Epithelial cell of umbilical artery (primary cell): ENCODE data around the gene HEBP2. TPM values are rescaled to one million over a fixed set of nuclear protein-coding genes. Genes with fewer than 3 reads are reported as not detected.

Source experiments
- total RNA-seq: library from RNA; depleted of rRNA; stranded (reverse); fragments of >200 nt; gene quantifications from 2 replicates; pipeline ENCODE4 v1.2.3, GENCODE V29; 2014

HEBP2 gene, protein sequence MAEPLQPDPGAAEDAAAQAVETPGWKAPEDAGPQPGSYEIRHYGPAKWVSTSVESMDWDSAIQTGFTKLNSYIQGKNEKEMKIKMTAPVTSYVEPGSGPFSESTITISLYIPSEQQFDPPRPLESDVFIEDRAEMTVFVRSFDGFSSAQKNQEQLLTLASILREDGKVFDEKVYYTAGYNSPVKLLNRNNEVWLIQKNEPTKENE
- total RNA-seq = 17.2 and 47.7 TPM in 2 replicates

DNA sequence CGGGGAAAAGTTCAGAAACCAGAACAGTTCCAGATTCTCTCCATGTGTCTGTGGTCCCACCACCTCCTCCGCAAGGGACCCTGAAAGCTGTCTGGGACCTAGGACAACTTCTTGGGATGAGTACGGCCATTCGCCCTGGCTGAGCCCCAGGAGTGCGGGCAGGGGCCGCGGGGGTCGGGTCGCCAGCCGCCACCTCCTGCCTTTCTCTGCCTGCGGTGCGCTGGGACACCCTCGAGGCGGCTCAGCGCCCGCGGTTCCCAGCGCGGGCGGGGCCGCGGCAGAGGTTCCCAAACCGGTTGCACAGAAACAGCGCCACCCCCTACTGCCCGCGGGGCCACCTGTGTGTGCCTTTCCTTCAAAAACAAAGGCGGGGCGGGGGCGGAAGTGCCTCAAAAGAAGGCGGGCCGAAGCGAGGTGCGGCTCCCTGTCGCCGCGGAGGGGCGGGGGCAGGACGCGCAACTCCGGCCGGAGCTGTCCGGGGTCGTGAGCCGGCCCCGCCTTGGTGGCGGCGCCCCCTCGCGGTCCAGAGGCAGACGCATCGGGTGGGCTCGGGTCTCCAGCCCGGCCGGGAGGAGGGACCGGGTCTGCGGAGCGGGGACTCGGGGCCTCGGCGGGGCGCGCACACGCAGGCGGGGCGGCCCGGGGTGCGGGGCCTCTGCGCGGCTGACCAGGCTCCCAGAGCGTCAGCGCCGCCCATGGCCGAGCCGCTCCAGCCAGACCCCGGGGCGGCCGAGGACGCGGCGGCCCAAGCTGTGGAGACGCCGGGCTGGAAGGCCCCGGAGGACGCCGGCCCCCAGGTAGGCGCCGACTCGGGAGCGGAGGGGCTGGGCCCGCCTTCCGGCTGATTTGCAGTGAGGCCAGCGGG lies at the start of gene HEBP2:
Gene HEBP2, plus strand, starts transcription at position 423 of the 865 bp plus-strand sequence. Its CDS starts 273 bp downstream, at position 696.

DNA sequence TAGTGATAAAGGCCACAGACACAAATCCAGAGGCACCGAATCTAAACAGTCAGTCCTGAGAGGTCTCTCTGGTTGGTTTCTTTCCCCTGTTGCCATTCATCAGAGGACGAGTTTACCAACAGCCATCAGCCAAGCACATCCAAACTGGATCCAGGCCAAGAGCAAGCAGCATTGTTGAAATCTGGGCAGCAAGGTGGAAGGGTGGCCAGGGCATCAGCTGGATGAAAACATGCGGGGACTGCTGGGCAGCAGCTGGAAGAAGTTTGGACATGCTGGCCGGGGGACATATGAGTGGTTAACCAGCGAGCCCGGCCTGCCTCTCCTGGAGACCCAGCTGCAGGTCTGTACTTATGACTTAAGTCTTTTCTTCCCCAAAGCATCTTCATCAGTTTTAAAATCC lies 26.2 kb upstream of the HEBP2 start, which contains the start of gene SMIM28:
Gene SMIM28, plus strand, starts transcription at position 62 of the 400 bp plus-strand sequence. Its CDS starts 168 bp downstream, at position 230.

Other genes starting within 250 kb of the HEBP2 start
- gene ARFGEF3, start 242.3 kb upstream of the HEBP2 start, total RNA-seq = 2.3 and 3.5 TPM in 2 replicates
- not detected in 2 replicates for gene PBOV1, start 185.7 kb upstream of the HEBP2 start, total RNA-seq
- not detected in 2 replicates for gene SMIM28, start 26.3 kb upstream of the HEBP2 start, total RNA-seq
- gene NHSL1, start 95.3 kb downstream of the HEBP2 start, total RNA-seq = 18.7 and 22.7 TPM in 2 replicates